ENCODE measurements around the gene SLC24A4.

Gene SLC24A4

DNA sequence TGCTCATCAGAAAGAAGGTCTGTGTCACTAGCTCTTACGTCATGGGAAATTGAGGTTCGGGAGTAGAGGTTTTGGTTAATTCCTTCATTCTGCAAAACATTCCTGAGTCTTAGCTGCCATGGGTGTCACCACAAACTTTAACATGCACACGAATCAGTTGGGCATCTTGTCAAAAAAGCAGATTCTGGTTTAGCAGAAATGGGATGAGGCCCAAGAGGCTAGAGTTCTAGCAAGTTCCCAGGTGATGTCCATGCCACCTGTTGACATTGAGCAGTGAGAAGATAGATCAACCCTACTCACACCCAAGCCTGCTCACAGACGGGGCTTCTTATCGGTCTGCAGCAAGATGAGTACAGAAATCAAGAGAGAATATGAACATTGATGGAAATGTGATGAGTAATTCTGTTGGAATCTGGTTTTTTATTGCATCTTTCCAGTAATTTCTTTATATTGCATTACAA lies 179.0 kb downstream of the SLC24A4 start:
- no peak for DNase-seq (ENCODE audit: low spot score)

DNA sequence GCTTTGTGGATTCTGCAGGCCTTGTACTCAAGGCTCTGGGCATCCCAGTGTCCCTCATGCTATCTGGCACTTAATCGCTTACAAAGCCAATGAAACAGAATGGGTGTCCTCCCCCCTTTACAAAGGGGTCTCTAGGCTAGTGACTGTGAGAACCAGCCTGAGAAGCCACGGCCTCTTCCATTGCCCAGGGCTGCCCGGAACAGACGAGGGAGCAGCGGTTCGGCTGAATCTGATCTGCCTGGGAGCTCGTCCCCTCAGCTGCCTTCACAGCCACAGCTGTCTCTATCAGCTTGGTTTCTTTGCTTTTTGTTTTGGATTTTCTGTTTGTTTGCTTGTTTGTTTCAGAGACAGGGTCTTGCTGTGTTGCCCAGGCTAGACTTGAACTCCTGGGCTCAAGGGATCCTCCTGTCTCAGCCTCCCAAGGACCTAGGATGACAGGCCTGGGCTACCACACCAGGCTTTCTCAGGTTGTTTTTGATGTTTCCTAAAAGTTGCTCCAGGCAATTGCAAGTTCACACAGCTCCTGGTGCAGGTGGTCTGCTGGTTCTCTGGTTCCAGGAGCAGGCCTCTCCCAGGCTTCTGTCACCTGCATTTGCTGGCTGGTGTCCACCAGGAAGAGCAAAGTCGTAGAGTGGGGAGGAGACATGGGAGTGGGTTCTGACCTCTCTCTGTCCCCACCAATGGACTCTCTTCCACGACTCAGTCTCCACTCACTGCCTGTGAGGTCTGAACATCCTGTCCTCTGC lies 179.7 kb downstream of the SLC24A4 start:
- DNase-seq (ENCODE audit: low spot score): no peak

- DNase-seq (ENCODE audit: low spot score): no peak
Measured at GRCh38 chr14:92503756-92504491, 181.0 kb downstream of the SLC24A4 start.

GRCh38 chr14:92505826-92506225 lies 182.9 kb downstream of the SLC24A4 start:
- DNase-seq (ENCODE audit: low spot score): no peak

GRCh38 chr14:92506231-92506630 lies 183.3 kb downstream of the SLC24A4 start:
- no peak for DNase-seq (ENCODE audit: low spot score)

DNA sequence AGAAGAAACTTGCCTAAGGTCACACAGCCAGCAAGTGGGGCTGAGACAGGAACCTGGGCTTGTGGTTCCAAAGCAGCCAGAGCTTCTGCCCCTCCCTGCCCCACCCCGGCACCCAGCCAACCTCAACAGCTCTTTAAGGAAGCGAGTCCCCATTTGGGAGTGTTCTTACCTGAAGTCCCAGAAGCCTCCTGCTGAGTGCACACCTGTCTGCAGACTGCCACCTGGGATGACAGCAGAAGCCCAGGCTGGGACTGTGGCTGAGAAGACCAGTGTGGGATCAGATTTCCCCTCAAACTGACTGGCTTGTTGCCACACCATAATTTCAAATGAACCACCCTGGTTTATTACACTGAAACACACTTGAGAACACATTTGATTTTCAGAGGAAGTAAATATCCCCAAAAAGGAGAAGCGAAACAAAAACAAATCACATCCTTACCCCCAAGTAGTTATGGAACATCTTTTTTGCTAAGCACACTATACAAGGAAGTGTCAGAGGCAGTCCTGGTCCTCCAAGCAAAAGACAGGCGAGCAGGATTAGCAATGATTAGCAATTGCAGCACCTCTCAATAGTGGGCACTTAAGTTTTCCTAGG lies 184.3 kb downstream of the SLC24A4 start:
- no peak for DNase-seq (ENCODE audit: low spot score)

DNA sequence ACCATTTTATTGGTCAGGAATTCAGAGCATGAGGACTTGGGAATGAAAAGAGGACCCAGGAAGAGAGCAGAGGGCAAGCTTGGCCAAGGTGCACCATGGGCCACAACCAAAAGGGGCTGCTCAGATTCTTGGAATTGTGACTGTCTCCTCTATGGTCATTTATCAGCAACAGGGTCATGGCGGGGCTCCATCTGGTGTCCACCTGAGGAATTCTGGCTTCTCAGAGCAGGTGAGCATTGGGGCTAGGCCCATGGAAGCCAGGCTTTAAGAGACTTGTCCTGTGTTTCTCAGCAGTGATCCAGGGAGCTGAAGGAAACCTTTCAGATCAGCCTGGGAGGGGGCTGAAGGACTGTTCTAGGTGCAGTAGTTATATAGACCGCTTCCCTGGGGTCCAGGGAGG lies 188.0 kb downstream of the SLC24A4 start:
- no peak for DNase-seq (ENCODE audit: low spot score)

DNA sequence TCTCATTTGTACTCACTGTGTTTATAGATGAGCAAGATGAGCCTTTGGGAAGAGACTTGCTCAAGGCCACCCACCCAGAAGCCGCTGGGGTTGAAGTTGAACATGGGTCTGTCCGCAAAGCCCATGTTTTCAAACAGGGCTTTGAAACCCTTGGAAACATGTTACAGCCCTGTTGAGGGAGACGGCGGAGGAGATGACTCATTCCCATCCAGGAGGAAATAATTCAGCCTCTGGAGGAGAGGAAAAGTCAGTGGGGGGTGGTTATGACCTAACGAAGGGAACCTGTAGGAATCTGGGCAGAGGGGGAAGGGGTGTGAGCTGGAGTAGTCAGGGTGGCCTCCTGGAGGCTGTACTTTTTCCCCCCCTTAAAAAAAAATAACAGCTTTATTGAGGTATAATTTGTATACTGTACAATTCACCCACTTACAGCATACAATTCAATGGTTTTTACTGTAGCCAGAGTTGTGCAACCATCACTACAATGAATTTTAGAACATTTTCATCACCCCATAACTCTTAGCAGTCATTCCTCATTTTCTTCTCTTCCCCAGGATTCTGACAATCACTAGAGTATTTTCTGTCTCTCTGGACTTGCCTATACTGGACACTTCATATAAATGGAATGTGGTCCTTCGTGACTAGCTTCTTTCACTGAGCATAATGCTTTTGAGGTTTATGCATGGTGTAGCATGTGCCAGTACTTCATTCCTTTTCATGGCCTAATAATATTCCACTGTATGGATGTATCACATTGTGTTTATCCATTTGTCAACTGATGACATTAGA lies 188.7 kb downstream of the SLC24A4 start:
- DNase-seq (ENCODE audit: low spot score): no peak

DNA sequence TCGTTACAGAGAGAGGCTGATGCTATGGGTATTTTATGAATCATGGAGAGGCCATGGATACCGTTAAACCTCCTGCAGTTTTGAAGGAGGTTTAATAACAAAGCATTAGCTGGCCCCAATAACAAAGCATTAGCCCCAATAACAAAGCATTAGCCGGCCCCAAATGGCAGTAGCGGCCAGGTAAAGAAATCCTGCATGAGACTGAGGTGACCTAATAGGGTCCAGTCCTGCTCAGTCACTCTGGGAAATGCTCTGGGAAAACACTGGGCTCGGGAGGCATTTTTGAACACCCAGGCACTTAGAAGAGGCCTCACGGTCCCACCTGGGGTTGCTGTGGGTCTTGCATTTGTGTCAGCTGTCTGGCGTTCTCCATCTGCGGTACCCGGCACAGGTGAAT lies 189.8 kb downstream of the SLC24A4 start:
- DNase-seq (ENCODE audit: low spot score): no peak

- no peak for DNase-seq (ENCODE audit: low spot score)
Measured at GRCh38 chr14:92513204-92513965, 190.4 kb downstream of the SLC24A4 start, which contains the start of gene RIN3. Gene RIN3, plus strand, starts transcription at chr14:92513781. Its CDS starts 152 bp downstream, at chr14:92513933.

DNA sequence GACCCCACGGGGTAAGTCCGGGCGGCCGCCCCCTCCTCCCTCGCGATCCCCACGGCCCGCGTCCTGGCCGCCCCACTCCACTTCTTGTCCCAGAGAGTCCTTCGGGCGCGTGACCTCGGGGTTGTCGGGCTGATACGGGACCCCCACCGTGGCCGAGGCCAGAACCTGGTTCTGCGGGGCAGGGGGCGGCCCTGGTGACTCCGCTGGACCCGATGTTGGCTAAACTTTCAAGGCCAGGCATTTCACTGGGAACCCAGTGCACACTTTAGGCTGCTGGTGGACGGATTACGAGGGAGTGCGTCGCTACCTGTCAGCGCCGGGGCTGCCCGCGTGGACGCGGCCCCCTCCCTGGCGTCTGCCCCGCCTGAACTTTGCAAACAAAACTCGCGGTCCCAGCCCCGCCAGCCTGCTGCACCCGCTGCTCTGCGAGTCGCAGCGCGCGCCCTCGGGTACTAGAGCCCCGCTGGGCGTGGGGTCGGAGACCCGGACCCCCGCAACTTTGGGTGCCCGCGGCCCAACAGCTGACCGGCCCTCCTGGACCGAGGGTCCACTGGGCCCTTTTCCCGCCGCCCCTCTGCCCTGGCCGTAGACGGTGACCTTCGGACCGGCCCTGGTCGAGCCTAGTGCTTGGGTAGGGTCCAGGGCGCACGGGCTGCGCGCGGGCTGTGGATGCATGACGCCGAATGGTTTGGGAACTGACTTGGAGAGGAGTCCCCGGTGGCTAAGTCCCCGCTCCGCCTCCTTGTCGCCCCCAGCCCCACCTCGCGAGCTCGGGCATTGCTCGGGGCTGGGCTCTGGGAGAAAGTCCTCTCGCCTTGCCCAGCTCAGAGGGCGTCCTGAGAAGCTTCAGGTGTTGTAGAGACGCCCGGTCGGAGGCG lies 191.2 kb downstream of the SLC24A4 start:
- no peak for DNase-seq (ENCODE audit: low spot score)

DNA sequence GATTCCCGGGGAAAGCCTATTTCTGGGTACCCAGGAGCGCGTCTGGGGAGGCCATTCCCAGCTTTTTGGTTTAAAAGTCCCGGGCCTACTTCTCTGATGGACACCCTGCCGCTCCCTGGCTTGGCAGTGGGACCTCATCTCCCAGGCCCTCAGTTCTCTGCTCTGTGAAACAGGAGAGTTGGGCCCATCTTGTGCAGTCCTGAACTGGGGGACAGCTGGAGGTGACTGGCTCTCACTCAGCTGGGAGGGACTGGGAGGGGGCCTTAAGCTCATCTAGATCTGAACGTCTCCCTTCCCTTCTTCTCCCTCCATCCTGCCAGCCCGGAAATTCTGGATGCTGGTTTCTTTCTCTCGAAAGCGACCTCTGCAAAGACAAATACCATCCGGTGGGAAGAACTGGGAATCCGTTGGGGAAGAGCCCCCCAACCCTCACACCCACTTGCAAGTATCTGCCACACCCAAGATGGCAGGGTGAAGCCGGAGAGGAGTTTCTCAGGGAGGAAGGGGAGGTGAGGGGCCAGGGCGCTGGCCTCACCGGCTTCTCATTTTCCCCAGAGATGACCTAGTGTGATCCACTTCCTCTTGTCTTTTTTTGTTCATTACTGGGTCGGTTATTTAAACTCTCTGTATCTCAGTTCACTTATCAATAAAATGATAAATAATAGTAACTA lies 192.0 kb downstream of the SLC24A4 start:
- DNase-seq (ENCODE audit: low spot score): no peak

- DNase-seq (ENCODE audit: low spot score): no peak
Measured at GRCh38 chr14:92515546-92516343, 192.8 kb downstream of the SLC24A4 start.

GRCh38 chr14:92516344-92516965 lies 193.5 kb downstream of the SLC24A4 start:
- no peak for DNase-seq (ENCODE audit: low spot score)

GRCh38 chr14:92516966-92517506 lies 194.1 kb downstream of the SLC24A4 start:
- DNase-seq (ENCODE audit: low spot score): no peak

GRCh38 chr14:92517761-92518160 lies 194.8 kb downstream of the SLC24A4 start:
- DNase-seq (ENCODE audit: low spot score): no peak

- no peak for DNase-seq (ENCODE audit: low spot score)
Measured at GRCh38 chr14:92519246-92520101, 196.5 kb downstream of the SLC24A4 start.
